WTC11 (cell line): ENCODE data around the gene THRA. TPM values are rescaled to one million over a fixed set of nuclear protein-coding genes. Genes with fewer than 3 reads are reported as not detected.

ENCODE experiments used
- ATAC-seq: fragments of 200-7000 bp; cut with Tn5 transposase; 2 replicates; pipeline ENCODE4 v1.10.0; 2021; ENCODE audit warnings: mild to moderate bottlenecking, moderate library complexity
- CTCF ChIA-PET: fragments of 300-600 bp; sonication (Branson Sonifier 250); formaldehyde crosslinking; loops from one replicate; lab custom pipeline; 2021; ENCODE audit warnings: antibody characterized with exemption; lab: Charles Lee
- POLR2A ChIA-PET: fragments of 350-600 bp; sonication (Branson Sonifier 250); formaldehyde crosslinking; loops from one replicate; lab custom pipeline; 2021; ENCODE audit warnings: antibody characterized with exemption; lab: Charles Lee
- DNase-seq: peaks from one replicate; pipeline ENCODE4 v3.0.0; 2021; ENCODE audit warnings: low spot score
- H3K27ac Mint-ChIP-seq: 2 replicates; pipeline ENCODE4 v1.8.0; 2021; ENCODE audit warnings: mixed read lengths
- H3K27me3 Mint-ChIP-seq: 2 replicates; pipeline ENCODE4 v1.8.0; 2021; ENCODE audit warnings: low read depth, mild to moderate bottlenecking, moderate library complexity, mixed read lengths
- H3K36me3 Mint-ChIP-seq: 2 replicates; pipeline ENCODE4 v1.8.0; 2021; ENCODE audit warnings: mixed read lengths
- H3K4me1 Mint-ChIP-seq: 2 replicates; pipeline ENCODE4 v1.8.0; 2022; ENCODE audit warnings: mixed read lengths
- H3K4me3 Mint-ChIP-seq: 2 replicates; pipeline ENCODE4 v1.8.0; 2021; ENCODE audit warnings: mild to moderate bottlenecking, moderate library complexity, mixed read lengths
- H3K9me3 Mint-ChIP-seq: 2 replicates; pipeline ENCODE4 v1.8.0; 2021; ENCODE audit warnings: mixed read lengths
- ETV6 ChIP-seq: sonication (generic); formaldehyde crosslinking; IDR thresholded peaks from 2 replicates; pipeline ENCODE4 v1.8.1; 2022; ENCODE audit warnings: mild to moderate bottlenecking, missing genetic modification reagents
- FOXJ3 ChIP-seq: sonication (generic); formaldehyde crosslinking; IDR thresholded peaks from 2 replicates; pipeline ENCODE4 v1.9.0; 2021; ENCODE audit warnings: missing genetic modification reagents, mild to moderate bottlenecking, borderline replicate concordance
- IRF2 ChIP-seq: sonication (generic); formaldehyde crosslinking; IDR thresholded peaks from 2 replicates; pipeline ENCODE4 v1.8.0; 2022; ENCODE audit warnings: low read depth, missing genetic modification reagents, borderline replicate concordance
- NFYB ChIP-seq: sonication (generic); formaldehyde crosslinking; conservative IDR thresholded peaks from 2 replicates; pipeline ENCODE4 v1.8.0; 2022; ENCODE audit warnings: low read depth, missing genetic modification reagents
- NR3C1 ChIP-seq: sonication (generic); formaldehyde crosslinking; conservative IDR thresholded peaks from 2 replicates; pipeline ENCODE4 v1.8.1; 2023; ENCODE audit warnings: low read depth, mild to moderate bottlenecking, missing genetic modification reagents
- OVOL2 ChIP-seq: fragments of 250-450 bp; sonication (Bioruptor Pico); IDR thresholded peaks from 2 replicates; pipeline ENCODE4 v1.9.0; 2021; ENCODE audit warnings: mild to moderate bottlenecking, borderline replicate concordance
- SP1 ChIP-seq: sonication (generic); formaldehyde crosslinking; conservative IDR thresholded peaks from 2 replicates; pipeline ENCODE4 v1.8.1; 2022; ENCODE audit warnings: missing genetic modification reagents
- TEAD4 ChIP-seq: sonication (generic); formaldehyde crosslinking; IDR thresholded peaks from 2 replicates; pipeline ENCODE4 v1.8.0; 2022; ENCODE audit warnings: mild to moderate bottlenecking, missing genetic modification reagents
- ZNF121 ChIP-seq: sonication (generic); formaldehyde crosslinking; IDR thresholded peaks from 2 replicates; pipeline ENCODE4 v1.8.0; 2023; ENCODE audit warnings: missing genetic modification reagents
- ZNF219 ChIP-seq: sonication (generic); formaldehyde crosslinking; IDR thresholded peaks from 2 replicates; pipeline ENCODE4 v1.8.0; 2023; ENCODE audit warnings: missing genetic modification reagents, mild to moderate bottlenecking, borderline replicate concordance
- ZNF263 ChIP-seq: sonication (generic); formaldehyde crosslinking; IDR thresholded peaks from 2 replicates; pipeline ENCODE4 v1.8.1; 2022; ENCODE audit warnings: low read depth, mild to moderate bottlenecking, moderate library complexity, missing genetic modification reagents
- ZNF396 ChIP-seq: fragments of 250-450 bp; sonication (Bioruptor Pico); IDR thresholded peaks from 2 replicates; pipeline ENCODE4 v1.8.0; 2021; ENCODE audit warnings: mild to moderate bottlenecking, moderate library complexity, borderline replicate concordance
- total RNA-seq: library from RNA; stranded (reverse); gene quantifications from 3 replicates; pipeline ENCODE4 v1.2.3, GENCODE V29; 2021
- TF ChIP-seq, protein P1 (sequence below): fragments of 250-450 bp; sonication (Bioruptor Pico); IDR thresholded peaks from 2 replicates; pipeline ENCODE4 v1.9.0; 2021; ENCODE audit warnings: mild to moderate bottlenecking
- TF ChIP-seq, protein P2 (sequence below): sonication (generic); formaldehyde crosslinking; IDR thresholded peaks from 2 replicates; pipeline ENCODE4 v1.8.1; 2023; ENCODE audit warnings: mild to moderate bottlenecking, missing genetic modification reagents, moderate library complexity
- TF ChIP-seq, protein P3 (sequence below): sonication (generic); formaldehyde crosslinking; IDR thresholded peaks from 2 replicates; pipeline ENCODE4 v1.8.1; 2022; ENCODE audit warnings: mild to moderate bottlenecking, moderate library complexity, missing genetic modification reagents
- TF ChIP-seq, protein P4 (sequence below): sonication (generic); formaldehyde crosslinking; IDR thresholded peaks from 2 replicates; pipeline ENCODE4 v1.8.0; 2022; ENCODE audit warnings: missing genetic modification reagents
- TF ChIP-seq, protein P5 (sequence below): sonication (generic); formaldehyde crosslinking; conservative IDR thresholded peaks from 2 replicates; pipeline ENCODE4 v1.8.1; 2023; ENCODE audit warnings: mild to moderate bottlenecking, low read depth, missing genetic modification reagents, moderate library complexity
- TF ChIP-seq, protein P6 (sequence below): sonication (generic); formaldehyde crosslinking; IDR thresholded peaks from 2 replicates; pipeline ENCODE4 v1.8.0; 2022; ENCODE audit warnings: mild to moderate bottlenecking, missing genetic modification reagents
- TF ChIP-seq, protein P7 (sequence below): sonication (generic); formaldehyde crosslinking; IDR thresholded peaks from 2 replicates; pipeline ENCODE4 v1.8.0; 2022; ENCODE audit warnings: mild to moderate bottlenecking, missing genetic modification reagents

Gene THRA
- total RNA-seq, 1 experiment from 2014 or later, result 15.9 TPM

DNA sequence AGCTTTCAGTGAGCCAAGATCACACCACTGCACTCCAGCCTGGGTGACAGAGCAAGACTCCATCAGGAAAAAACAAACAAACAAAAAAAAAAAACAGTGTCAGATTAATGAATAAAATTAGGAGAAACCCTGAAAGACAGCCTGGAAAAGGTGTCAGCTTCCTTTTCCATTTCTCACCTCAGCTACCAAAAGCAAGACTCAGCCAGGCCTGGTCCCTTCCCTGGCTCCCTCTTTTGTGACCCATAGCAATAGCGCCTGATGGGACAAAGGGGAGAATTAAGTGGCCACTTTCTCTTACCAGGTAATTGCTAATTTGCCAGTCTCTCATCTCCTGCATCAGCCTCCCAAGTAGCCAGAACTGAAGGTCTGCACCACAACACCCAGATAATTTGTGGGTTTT is 3.9 kb upstream of the THRA start:
- H3K36me3 Mint-ChIP-seq, result peaks cover 3% of the 10 kb centered on the region
- CTCF ChIA-PET, result interaction anchor here (0.8 to 11.2 kb wide), 7 partner anchors 18 to 52 kb away, joined by 3 to 252 read pairs (median 5); no protein-coding TSS in a partner anchor
- DNase-seq (no peak), ATAC-seq (no peak)
- H3K4me1 Mint-ChIP-seq, result peaks cover 43% of the 10 kb centered on the region
- H3K9me3 Mint-ChIP-seq, result no peaks in the 10 kb centered on the region
- H3K27ac Mint-ChIP-seq, result no peak overlapping the region
- no peak overlapping the region for H3K4me3 Mint-ChIP-seq
- POLR2A ChIA-PET, result no interaction called here
- TF ChIP-seq ZNF396 (CRISPR knock-in tag) (no peak), FOXJ3 (CRISPR knock-in tag) (no peak), ZNF219 (CRISPR knock-in tag) (no peak), IRF2 (CRISPR knock-in tag) (no peak), ETV6 (no peak), NR3C1 (no peak), NFYB (no peak), SP1 (CRISPR knock-in tag) (no peak), TEAD4 (CRISPR knock-in tag) (no peak), ZNF263 (CRISPR knock-in tag) (no peak), OVOL2 (CRISPR knock-in tag) (no peak), ZNF121 (CRISPR knock-in tag) (no peak)
- TF ChIP-seq, protein P1, sequence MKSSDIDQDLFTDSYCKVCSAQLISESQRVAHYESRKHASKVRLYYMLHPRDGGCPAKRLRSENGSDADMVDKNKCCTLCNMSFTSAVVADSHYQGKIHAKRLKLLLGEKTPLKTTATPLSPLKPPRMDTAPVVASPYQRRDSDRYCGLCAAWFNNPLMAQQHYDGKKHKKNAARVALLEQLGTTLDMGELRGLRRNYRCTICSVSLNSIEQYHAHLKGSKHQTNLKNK (CRISPR knock-in tag), result no peak
- TF ChIP-seq, protein P2, sequence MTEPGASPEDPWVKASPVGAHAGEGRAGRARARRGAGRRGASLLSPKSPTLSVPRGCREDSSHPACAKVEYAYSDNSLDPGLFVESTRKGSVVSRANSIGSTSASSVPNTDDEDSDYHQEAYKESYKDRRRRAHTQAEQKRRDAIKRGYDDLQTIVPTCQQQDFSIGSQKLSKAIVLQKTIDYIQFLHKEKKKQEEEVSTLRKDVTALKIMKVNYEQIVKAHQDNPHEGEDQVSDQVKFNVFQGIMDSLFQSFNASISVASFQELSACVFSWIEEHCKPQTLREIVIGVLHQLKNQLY (CRISPR knock-in tag), result no peak
- TF ChIP-seq, protein P3, sequence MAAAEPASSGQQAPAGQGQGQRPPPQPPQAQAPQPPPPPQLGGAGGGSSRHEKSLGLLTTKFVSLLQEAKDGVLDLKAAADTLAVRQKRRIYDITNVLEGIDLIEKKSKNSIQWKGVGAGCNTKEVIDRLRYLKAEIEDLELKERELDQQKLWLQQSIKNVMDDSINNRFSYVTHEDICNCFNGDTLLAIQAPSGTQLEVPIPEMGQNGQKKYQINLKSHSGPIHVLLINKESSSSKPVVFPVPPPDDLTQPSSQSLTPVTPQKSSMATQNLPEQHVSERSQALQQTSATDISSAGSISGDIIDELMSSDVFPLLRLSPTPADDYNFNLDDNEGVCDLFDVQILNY (CRISPR knock-in tag), result no peak
- TF ChIP-seq, protein P4, sequence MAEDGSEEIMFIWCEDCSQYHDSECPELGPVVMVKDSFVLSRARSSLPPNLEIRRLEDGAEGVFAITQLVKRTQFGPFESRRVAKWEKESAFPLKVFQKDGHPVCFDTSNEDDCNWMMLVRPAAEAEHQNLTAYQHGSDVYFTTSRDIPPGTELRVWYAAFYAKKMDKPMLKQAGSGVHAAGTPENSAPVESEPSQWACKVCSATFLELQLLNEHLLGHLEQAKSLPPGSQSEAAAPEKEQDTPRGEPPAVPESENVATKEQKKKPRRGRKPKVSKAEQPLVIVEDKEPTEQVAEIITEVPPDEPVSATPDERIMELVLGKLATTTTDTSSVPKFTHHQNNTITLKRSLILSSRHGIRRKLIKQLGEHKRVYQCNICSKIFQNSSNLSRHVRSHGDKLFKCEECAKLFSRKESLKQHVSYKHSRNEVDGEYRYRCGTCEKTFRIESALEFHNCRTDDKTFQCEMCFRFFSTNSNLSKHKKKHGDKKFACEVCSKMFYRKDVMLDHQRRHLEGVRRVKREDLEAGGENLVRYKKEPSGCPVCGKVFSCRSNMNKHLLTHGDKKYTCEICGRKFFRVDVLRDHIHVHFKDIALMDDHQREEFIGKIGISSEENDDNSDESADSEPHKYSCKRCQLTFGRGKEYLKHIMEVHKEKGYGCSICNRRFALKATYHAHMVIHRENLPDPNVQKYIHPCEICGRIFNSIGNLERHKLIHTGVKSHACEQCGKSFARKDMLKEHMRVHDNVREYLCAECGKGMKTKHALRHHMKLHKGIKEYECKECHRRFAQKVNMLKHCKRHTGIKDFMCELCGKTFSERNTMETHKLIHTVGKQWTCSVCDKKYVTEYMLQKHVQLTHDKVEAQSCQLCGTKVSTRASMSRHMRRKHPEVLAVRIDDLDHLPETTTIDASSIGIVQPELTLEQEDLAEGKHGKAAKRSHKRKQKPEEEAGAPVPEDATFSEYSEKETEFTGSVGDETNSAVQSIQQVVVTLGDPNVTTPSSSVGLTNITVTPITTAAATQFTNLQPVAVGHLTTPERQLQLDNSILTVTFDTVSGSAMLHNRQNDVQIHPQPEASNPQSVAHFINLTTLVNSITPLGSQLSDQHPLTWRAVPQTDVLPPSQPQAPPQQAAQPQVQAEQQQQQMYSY (CRISPR knock-in tag), result no peak
- TF ChIP-seq, protein P5, sequence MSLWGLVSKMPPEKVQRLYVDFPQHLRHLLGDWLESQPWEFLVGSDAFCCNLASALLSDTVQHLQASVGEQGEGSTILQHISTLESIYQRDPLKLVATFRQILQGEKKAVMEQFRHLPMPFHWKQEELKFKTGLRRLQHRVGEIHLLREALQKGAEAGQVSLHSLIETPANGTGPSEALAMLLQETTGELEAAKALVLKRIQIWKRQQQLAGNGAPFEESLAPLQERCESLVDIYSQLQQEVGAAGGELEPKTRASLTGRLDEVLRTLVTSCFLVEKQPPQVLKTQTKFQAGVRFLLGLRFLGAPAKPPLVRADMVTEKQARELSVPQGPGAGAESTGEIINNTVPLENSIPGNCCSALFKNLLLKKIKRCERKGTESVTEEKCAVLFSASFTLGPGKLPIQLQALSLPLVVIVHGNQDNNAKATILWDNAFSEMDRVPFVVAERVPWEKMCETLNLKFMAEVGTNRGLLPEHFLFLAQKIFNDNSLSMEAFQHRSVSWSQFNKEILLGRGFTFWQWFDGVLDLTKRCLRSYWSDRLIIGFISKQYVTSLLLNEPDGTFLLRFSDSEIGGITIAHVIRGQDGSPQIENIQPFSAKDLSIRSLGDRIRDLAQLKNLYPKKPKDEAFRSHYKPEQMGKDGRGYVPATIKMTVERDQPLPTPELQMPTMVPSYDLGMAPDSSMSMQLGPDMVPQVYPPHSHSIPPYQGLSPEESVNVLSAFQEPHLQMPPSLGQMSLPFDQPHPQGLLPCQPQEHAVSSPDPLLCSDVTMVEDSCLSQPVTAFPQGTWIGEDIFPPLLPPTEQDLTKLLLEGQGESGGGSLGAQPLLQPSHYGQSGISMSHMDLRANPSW (CRISPR knock-in tag), result no peak
- TF ChIP-seq, protein P6, sequence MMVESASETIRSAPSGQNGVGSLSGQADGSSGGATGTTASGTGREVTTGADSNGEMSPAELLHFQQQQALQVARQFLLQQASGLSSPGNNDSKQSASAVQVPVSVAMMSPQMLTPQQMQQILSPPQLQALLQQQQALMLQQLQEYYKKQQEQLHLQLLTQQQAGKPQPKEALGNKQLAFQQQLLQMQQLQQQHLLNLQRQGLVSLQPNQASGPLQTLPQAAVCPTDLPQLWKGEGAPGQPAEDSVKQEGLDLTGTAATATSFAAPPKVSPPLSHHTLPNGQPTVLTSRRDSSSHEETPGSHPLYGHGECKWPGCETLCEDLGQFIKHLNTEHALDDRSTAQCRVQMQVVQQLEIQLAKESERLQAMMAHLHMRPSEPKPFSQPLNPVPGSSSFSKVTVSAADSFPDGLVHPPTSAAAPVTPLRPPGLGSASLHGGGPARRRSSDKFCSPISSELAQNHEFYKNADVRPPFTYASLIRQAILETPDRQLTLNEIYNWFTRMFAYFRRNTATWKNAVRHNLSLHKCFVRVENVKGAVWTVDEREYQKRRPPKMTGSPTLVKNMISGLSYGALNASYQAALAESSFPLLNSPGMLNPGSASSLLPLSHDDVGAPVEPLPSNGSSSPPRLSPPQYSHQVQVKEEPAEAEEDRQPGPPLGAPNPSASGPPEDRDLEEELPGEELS, result no peak
- TF ChIP-seq, protein P7, sequence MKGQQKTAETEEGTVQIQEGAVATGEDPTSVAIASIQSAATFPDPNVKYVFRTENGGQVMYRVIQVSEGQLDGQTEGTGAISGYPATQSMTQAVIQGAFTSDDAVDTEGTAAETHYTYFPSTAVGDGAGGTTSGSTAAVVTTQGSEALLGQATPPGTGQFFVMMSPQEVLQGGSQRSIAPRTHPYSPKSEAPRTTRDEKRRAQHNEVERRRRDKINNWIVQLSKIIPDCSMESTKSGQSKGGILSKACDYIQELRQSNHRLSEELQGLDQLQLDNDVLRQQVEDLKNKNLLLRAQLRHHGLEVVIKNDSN, result no peak
- H3K27me3 Mint-ChIP-seq, result peaks cover 22% of the 10 kb centered on the region
